SK-N-SH treated with all-trans-retinoic acid at 6 μM for 48 hours (cell line): ENCODE data around the gene MSMO1.

ENCODE experiments used
- OSR1 ChIP-seq: fragments of 250-450 bp; sonication (Bioruptor Pico); IDR thresholded peaks from 2 replicates; pipeline ENCODE4 v1.8.0; 2022; ENCODE audit warnings: moderate library complexity, mild to moderate bottlenecking, inconsistent platforms
- ZC3H10 ChIP-seq: fragments of 250-450 bp; sonication (Bioruptor Pico); IDR thresholded peaks from 2 replicates; pipeline ENCODE4 v1.5.1; 2021; ENCODE audit warnings: mild to moderate bottlenecking, moderate library complexity
- ZFP3 ChIP-seq: fragments of 250-450 bp; sonication (Bioruptor Pico); IDR thresholded peaks from 2 replicates; pipeline ENCODE4 v1.5.0; 2020; ENCODE audit warnings: mild to moderate bottlenecking, moderate library complexity
- ZFP30 ChIP-seq: fragments of 450-650 bp; formaldehyde crosslinking; IDR thresholded peaks from 2 replicates; pipeline ENCODE4 v1.5.0; 2022; ENCODE audit warnings: mild to moderate bottlenecking, moderate library complexity
- ZNF565 ChIP-seq: fragments of 450-650 bp; formaldehyde crosslinking; conservative IDR thresholded peaks from 2 replicates; pipeline ENCODE4 v1.5.0; 2020; ENCODE audit warnings: low read depth, mild to moderate bottlenecking, moderate library complexity
- TF ChIP-seq, protein P1 (sequence below): fragments of 250-450 bp; sonication (Bioruptor Pico); IDR thresholded peaks from 2 replicates; pipeline ENCODE4 v1.5.1; 2020; ENCODE audit warnings: low read depth, mild to moderate bottlenecking, moderate library complexity
- TF ChIP-seq, protein P2 (sequence below): fragments of 250-450 bp; sonication (Bioruptor Pico); IDR thresholded peaks from 2 replicates; pipeline ENCODE4 v1.8.0; 2020; ENCODE audit warnings: mild to moderate bottlenecking, moderate library complexity, borderline replicate concordance

DNA sequence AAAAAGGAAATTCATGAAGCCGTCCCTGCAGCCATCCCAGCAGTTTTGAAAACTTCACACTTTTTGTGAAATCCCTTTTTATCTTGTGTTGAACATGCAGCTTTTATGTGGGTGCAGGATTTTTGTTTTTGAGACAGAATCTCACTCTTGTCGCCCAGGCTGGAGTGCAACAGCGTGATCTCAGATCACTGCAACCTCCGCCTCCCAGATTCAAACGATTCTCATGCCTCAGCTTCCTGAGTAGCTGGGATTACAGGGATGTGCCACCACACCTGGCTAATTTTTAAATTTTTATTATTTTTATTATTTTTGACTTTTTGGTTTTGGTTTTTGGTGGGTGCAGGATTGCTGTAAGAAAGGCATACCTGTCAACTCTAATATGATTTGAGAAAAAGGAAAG is 8.0 kb upstream of the MSMO1 start:
- TF ChIP-seq ZFP30 (CRISPR knock-in tag) (no peak), ZFP3 (CRISPR knock-in tag) (no peak), ZNF565 (no peak), ZC3H10 (CRISPR knock-in tag) (no peak), OSR1 (CRISPR knock-in tag) (no peak)
- TF ChIP-seq, protein P1, sequence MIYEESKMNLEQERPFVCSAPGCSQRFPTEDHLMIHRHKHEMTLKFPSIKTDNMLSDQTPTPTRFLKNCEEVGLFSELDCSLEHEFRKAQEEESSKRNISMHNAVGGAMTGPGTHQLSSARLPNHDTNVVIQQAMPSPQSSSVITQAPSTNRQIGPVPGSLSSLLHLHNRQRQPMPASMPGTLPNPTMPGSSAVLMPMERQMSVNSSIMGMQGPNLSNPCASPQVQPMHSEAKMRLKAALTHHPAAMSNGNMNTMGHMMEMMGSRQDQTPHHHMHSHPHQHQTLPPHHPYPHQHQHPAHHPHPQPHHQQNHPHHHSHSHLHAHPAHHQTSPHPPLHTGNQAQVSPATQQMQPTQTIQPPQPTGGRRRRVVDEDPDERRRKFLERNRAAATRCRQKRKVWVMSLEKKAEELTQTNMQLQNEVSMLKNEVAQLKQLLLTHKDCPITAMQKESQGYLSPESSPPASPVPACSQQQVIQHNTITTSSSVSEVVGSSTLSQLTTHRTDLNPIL (CRISPR knock-in tag) = no peak
- TF ChIP-seq, protein P2, sequence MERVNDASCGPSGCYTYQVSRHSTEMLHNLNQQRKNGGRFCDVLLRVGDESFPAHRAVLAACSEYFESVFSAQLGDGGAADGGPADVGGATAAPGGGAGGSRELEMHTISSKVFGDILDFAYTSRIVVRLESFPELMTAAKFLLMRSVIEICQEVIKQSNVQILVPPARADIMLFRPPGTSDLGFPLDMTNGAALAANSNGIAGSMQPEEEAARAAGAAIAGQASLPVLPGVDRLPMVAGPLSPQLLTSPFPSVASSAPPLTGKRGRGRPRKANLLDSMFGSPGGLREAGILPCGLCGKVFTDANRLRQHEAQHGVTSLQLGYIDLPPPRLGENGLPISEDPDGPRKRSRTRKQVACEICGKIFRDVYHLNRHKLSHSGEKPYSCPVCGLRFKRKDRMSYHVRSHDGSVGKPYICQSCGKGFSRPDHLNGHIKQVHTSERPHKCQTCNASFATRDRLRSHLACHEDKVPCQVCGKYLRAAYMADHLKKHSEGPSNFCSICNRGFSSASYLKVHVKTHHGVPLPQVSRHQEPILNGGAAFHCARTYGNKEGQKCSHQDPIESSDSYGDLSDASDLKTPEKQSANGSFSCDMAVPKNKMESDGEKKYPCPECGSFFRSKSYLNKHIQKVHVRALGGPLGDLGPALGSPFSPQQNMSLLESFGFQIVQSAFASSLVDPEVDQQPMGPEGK (CRISPR knock-in tag) = no peak
